NCI-H1417 (cell line): ENCODE measurements around the gene RBP3.
"Not testable (repeated sequence)": the region's sequence is repeated elsewhere in the genome, so short reads cannot be mapped to it uniquely, and the experiment has no call there.

Source experiments
- DNase-seq, 3 experiments: peaks; one replicate each; lab custom pipeline; 2025; lab: John Stamatoyannopoulos, UW

Gene RBP3

DNA sequence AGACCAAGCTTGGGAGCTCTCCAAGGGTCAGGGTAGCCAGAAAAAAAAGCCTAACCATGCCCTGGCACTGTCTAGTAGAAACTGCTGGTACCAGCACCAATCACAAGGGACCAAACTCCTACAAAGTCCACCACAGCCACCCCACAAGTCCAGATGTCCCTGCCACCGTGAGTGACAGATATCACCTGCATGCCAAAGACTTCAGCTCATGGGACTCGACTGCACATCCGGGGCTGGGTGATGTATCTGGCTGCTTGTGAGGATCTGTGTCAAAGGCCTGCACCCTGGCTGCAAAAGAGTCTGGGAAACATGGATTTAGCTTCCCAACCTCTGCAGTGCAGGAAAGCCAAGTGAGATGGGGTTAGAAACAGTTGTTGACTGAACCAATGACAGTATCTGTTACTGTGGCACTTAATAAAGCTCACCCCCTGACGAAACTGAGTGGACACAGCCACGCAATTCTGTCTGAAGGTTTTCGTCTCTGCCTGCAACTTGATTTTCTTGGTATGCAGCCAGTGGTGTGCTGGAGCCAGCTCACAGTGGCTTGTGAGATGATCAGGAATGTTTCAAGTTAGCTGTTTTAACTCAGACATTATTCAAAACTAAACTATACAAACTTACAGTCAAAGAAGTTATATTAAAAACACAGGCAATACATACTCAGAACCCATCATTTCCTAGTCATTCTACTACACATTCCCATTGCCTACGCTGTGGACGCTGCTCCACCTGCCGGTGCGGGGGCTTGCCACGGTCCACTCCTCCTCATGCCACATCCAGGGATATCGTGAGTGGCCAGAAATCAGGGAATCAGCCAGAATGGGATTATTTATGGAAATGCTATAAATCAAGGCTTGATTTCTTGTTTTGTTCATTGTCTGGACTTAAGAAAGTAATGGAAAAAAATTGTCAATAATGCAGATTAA, 26.7 kb downstream of the RBP3 start:
- no peak for DNase-seq

DNA sequence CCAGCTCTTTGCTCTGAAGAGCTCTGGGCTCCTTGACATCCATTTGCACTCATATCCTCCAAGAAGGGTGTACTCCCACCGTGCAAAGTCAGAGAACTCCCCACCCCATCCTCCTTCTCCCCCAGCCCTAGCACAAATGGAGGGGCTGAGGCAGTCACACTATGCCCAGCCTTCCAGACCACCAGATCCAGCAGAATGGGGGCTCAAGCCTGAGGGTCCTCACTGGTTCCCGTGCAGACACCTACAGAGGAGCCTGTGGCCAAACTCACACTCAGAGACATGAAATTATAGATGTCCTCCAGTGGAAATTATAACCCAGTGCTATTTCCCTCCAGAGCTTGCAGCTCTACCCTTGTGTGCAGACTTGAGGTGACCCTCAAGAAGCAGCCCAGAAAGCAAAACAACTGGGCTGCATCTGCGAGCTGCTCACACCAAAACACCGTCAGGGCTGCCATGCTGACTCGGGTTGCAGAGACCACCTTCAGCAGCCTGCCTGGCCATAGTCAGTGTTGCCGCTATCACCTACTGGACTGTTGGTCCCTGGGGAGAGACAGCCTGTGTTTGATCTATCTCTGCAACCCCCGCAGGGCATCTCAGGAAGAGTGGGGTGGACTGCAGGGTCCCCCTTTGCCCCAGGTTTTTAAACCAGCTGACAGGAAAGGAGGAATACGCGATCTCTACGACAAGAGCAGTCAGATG, 28.5 kb downstream of the RBP3 start:
- no peak for DNase-seq

DNA sequence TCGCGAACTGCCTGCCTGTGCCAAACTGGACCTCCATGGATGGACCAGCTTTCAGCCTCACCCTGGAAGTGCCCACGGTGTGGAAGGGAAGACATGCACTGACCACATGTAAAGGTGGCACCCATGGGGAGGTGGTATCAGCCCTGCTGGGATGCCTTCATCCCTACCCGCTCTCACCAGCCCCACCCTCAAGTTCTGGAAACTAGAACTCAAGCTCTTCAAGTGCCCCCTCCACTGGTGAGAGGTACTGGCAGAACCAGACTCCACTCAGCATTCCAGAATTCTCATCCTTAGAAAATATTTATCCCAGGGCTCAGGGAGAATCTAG, 30.0 kb downstream of the RBP3 start:
- DNase-seq: peak in 1 of 3 experiments; percentile 1

DNA sequence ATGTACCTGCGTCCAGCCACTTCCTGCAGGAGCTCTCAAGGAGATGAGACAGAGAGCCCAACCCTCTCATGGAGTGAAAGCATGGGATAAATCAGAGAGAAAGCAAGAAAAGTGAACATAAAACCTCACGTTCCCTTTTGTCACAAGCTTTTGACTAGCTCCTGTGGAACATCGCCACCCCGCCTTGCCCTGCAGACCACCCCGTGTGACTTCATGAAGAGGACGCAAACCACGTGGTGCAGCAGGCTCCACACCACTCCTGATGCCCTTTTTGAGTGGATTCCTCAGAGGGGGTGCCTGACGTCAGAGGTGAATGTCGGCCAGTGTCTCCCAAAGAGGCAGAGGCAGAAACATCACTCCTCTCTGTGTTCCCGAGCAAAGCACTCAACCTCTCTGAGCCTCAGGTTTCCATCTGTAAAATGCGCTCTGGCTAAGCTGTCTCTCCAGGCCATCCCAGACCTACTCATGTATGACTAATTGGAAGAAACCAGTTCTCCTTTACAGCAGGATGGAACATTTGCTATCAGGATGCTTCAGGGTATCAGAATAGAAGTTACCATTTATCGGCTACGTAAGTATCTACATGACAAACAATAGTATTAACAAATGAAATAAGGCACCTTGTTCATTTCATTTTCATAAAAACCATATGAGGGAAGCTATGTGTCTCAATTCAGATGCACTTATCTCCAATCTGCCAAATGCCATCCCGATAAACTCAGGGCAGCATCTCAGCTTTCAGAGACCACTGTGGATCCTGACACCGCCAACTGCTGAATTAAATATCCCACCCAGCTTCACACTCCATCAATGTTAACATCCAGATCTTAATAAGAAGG, 30.7 kb downstream of the RBP3 start:
- DNase-seq: peak in 2 of 3 experiments; percentile 4 to 15

DNA sequence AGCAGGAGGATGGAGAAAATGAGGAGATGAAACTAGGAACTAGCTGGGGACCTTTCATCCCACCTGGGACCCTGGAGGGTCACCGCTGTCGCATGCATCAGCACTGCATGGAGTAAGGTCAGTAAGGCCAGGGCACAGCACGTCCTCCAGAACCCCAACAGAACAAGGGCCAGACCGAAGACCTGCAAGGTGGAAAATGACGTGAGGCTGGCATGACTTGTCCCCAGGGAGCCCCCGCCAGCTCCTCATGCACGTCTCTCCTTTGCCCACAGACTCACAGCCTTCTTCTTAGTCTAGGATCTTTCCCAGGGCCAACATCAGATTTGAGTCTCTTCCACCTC, 31.3 kb downstream of the RBP3 start:
- DNase-seq: no peak

DNA sequence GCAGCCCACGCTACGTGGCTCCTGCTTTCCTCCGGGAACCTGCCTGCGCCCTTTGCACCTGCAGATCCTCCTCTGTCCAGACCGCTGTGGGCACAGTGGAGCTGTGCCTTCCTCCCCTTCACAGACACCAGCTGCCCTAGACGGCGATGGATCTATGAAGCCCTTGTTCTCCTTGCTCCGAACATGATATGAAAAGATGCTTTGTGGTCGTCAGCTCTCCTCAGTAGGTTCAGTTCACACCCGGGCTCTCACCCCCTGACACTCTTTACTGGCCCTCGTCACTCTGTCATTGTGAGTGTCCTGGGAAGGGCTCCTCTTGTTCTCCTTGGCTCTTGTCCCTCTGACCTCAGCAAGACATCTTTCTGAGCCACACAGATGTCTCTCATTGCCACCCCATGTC, 31.7 kb downstream of the RBP3 start:
- no peak for DNase-seq

DNA sequence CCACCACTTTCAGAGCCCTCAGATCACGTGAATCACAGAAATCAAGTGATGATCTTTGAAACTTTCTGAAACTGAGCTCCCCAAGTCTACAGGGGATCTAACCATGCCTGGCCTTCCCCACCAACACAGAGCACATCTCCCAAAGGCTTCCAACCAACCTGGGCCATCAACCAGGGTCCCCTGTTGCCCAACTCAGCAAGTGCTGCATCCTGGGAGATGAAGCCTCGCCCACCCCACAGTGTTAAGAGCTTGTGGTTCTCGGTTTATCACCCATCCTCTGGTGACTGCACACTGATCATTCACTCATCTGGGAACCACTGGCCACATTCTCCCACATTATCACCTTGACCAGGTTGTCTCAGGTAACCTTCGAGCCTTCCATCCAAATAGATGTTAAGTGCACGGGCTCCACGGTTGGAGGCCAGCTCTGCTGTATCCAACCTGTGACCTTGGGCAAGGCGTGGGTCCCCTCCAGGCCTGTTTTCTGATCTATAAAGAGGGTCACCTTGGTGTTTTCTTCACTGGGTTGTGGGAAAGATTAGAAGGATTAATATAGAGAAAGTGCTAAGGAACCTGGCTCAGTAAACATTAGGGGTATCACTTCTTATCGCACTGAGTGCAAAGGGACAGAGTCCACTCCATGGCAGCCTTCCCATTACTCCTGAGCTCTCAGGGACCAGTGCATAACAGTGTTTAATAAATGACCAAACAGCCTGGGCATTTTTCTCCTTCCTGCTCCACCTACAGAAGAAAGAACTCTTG, 32.4 kb downstream of the RBP3 start:
- no peak for DNase-seq

DNA sequence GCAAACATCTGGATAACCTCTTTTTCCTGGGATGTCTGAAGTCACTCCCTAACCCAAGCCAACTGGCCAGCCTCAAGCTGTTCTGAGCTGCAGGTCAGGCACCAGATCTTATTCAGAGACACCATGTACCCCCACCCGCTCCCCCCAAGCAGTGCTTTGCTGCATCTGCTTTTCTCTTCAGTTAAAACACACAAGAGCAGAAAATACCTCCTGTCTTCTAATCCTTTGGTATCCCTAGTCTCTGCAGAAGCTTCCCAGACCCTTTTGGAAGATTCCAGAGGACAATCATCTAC, 32.9 kb downstream of the RBP3 start:
- DNase-seq: no peak

DNA sequence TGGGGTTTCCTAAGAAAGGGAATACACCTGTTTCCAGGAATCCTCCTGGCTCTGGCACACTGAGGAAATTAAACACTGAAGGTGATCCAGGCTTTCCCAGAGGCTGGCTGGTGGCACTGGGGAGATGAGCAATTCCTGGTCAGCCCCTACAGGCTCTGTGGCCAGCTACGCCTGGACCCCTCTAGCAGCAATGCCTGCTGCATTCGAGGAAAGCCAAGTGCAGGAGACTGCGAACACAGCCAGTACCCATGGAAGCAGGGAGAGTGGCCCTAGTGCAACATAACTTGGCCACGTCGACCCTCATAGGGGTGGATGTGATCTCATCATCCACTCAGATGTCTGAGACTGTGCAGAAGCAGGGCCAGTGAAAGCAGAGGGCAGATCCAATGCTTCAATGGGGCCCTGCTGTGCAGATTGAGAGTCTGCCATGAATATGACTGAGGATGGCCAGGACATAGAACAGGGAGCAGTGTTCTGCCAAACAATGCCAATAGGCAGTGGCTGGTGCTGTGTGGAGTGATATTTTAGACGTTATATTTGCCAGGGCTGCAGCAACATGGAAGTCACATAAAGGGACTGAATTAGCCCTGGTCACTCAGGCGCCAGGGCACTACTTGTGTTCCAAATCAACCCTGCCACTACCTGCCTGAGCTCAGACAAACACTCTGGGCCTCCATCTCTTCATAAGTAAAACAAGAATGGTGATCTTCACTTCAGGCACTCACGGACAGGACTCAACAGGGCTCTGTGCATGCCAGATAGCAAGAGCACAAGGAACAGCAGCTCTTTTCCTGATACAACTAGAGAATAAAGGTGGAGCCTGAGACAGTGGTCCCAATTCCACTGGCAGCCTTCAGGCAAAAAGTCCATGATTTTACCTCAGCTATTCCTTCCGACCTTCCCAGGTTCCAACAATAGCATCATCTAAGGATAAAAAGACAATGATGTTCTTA, 33.5 kb downstream of the RBP3 start:
- DNase-seq: peak in 1 of 3 experiments; percentile 21

DNA sequence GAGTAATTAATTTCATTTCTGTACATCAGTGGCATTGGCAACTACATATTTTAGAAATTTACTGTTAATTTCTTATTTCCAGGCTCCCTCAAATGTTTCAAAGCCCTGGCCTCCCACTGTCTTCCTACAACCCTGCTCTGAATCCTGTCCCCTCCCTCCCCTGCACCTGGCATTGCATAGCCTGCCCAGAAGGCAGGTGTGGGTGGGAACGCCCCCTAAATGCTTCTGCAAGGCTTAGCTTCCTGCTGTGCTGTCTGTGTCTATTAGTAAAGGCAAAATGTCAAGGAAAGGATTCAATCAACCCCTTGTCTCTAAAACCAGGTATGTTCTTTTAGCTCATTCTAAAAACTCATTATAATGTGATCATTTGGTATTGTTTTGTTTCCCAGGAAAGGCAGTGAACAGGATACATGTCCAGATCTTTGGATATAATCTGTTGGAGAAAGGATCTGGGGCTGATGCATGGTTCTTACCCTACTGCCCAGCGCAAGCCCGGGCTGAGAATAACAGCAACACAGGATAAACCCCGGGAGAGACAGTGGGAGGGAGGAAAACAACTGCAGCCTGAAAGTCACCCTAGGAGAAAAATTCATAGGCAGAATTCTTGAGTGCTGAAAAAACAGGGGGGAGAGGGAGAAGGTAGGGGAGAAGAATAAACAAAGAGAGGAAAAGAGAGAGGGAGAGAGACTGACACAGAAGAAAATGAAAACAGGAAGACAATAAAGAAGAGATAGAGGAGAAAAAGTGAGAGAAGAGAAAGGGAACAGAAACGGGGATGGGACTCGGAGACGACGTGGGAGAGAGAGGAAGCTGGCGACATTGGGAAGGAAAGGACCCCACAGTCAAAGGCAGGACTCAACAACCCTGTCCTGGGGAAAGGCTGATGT, 35.3 kb downstream of the RBP3 start:
- DNase-seq: peak; percentile 62 to 87 (median 77)

DNA sequence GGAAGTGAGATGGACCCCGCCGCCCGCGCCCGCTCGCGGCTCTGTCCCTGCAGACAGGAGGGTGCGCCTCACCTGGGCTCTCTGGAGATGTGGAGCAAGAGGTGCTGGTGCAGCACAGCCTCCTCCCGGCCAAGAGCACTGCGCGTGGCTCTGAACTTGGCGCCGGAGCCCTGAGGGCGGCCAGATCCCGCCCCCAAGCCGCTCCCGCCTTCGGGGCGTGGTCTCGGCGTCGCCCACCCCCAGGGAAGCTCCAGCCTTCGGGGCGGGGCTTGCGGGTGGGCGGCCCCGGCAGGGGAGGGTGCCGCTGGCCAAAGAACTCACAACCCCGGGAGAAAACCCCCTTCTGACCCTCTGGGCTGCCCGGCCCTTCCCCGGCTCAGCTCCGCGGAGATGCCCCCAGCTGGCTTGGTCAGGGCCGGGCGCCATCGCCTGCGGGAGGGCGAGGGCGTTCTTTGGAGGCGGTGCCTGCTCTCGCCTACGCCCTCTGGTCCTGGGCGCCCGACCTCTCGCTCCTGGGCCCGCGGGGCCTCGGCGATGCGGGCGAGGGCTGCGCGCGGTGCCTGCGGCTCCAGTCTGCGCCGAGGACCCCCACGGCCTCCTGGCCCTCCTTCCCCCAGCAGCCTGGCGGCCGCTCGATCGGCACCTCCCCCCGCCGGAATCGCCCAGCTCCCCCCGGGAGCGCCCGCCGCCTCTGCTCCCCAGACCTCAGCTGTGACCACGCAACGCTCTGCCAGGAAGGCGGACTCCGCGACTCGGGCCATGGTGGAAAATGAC, 36.2 kb downstream of the RBP3 start, which contains the start of gene ZNF488:
Gene ZNF488, minus strand, starts transcription at position 146 of the 774 bp plus-strand sequence. CDS start 15,464 bp downstream, outside the sequence.
- peak; percentile 82 to 91 (median 85) for DNase-seq

DNA sequence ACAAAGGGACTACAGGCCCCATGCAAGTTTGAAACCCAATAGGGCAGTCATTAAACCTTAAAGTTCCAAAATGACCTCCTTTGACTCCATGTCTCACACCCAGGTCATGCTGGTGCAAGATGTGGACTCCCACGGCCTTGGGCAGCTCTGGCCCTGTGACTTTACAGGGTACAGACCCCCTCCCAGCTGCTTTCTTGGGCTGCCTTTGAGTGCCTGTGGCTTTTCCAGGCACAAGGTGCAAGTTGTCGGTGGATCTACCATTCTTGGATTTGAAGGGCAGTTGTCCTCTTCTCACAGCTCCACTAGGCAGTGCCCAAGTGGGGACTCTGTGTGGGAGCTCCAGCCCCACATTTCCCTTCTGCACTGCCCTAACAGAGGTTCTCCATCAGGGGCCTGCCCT, 37.9 kb downstream of the RBP3 start:
- DNase-seq: not testable (repeated sequence)

DNA sequence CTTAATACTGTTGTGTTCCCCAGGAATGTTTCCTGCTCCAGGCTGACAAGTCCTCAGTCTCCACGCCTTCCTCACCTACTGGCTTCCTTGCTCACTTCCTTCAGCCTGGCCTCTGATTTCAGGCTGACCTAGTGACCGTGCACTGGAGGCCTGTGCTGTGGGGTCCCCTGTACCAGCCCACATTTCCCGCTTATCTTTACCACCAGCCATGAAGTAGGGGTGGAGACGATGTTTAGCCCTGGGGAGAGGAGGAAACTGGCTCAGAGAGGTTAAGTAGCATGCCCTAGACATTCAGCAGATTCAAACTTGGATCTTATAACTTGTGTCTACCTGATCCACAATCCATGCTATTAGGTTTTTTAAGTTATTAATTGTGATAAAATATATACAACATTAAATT, 40.7 kb downstream of the RBP3 start:
- DNase-seq: no peak

DNA sequence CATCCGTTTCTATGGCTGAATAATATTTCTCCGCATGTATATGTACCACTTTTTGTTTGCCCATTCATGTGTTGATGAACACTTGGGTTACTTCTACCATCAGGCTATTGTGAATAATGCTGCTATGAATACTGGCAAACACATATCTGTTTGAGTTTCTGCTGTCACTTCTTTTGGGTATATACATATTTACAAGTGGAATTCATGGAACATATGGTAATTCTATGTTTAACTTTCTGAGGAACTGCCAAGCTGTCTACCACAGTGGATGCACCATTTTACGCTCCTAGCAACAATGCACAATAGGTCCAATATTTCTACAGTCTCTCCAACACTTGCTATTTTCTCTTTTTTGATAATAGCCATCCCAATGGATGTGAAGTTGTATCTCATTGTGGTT, 41.5 kb downstream of the RBP3 start:
- no peak for DNase-seq

DNA sequence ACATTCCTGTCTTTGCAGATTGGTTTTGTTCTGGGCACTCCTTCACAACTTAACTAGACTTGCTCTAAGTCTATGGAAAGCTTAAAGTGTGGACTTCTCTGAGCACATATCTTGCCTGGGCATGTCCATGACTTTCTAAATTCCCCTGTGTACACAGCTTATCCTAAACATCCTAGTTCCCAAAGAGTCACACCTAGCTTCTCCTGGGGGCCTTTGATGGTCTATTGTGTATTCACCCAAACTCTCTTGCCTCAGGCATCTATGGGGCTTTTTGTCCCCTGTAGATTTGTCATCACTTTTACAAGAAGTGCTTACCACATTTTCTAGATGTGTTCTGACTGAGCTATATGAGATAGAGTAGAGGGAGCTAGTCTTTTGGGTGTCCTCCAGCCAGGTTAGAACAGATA, 48.2 kb downstream of the RBP3 start:
- peak in 1 of 3 experiments; percentile 7 for DNase-seq

DNA sequence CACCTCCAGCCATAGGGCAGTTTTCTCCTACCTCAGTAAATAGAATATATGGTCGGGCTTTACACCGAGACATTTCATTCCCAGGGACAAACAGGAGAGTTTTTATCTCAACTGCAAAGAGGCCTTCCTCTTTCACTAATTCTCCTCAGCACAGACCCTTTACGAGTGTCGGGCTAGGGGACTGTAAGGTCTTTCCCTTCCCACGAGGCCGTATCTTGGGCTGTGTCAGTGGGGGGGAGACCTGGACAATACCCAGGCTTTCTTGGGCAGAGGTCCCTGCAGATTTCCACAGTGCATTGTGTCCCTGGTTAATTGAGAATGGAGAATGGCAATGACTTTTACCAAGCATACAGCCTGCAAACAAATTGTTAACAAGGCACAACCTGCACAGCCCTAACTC, 49.1 kb downstream of the RBP3 start:
- DNase-seq: no peak

DNA sequence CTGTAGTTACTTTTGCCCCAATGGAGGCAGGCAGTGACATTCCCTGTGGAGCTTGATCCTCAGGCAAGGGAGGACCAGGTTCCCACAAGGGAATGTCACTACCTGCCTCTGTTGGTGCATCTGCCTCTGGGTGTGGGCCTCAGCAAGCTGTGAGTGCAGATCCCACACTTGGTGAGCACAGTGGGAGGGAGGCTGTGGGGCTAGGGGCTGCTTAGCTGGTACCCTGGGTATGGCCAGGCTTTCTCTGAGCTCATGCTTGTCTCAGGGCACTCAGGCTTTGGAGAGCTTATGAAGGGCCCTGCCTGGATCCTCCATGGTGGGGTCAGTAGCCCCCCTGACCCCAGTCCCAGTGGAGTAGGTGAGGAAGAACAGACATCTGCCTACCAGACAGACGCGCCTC, 52.1 kb downstream of the RBP3 start:
- DNase-seq: no peak

DNA sequence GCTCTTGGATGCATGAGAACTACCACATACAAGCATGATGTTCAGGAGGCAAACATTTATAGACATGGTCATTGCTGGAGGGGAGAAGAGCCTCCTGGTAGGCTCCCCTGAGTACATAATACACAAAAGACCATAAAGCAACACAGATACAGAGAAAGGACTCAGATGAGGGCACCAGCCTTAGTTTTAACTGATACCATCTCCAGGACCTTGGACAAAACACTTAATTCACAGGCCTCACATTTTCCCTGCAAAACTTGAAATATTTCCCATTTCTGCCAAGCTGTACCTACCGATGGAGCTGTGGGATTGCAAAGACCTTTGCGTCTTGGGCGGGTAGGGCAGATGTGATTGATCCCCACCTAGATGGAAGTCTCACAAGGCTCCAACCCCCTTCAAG, 52.6 kb downstream of the RBP3 start:
- DNase-seq: no peak

DNA sequence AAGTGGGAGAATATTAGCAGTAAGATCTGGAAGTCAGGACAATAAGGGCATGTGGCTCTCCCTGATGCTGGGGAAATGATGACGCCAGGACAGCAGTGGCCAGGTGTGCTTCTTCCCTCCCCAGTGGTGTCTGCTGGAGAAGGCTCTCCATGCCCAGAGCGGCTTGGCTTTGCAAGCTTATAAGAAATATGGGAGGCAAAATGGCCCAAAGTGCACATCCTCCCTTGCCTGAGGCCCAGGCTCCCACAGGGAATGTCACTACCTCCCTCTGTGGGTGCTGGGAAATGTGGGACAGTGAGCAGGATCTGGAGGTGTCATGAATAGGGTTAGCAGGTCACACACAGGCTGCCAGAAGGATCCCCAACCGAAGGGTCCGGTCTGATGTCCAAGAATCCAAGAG, 53.0 kb downstream of the RBP3 start:
- DNase-seq: no peak
